Dedifferentiated amniotic fluid mesenchymal stem cell (primary cell): ENCODE data around the gene ADAMTS2.

Experiments
- DNase-seq: peaks from one replicate; pipeline ENCODE4 v3.0.0-alpha.2; 2016; ENCODE audit errors: extremely low spot score

The ADAMTS2 gene

GRCh38 chr5:179139111-179139935 lies 205.9 kb downstream of the ADAMTS2 start:
- DNase-seq = no peak

GRCh38 chr5:179138568-179138925 lies 206.7 kb downstream of the ADAMTS2 start:
- DNase-seq = no peak

GRCh38 chr5:179137643-179138567 lies 207.4 kb downstream of the ADAMTS2 start:
- DNase-seq = no peak

DNA sequence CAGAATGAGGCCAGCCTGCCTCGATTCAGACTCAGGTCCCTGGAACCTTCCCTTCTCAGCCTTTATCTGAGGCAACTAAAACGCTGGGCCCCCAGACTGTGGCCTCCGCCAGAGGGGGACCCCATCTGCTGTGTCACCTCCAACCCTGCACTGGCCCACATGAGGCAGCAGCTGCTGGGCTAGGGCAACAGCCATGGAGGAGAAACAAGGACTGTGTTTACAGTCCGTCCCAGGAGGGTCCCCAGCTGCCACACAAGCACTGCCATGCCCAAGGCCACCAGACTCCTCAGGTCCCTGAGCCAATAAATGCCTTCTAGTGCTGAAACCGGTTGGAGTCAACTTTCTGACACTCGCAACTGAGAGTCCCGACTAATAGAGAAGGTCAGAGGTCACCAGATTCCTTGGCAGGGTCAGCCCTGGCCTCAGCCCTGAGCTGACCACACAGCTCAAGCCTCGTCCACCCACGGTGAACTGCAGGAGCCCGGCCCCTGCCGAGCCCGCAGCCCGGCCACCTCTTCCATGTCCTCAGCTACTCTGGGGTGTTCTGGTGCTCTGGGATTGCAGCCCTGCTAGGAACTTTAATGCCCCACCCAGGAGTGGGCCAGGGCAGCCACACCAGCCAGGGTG lies 208.1 kb downstream of the ADAMTS2 start:
- DNase-seq = no peak

DNA sequence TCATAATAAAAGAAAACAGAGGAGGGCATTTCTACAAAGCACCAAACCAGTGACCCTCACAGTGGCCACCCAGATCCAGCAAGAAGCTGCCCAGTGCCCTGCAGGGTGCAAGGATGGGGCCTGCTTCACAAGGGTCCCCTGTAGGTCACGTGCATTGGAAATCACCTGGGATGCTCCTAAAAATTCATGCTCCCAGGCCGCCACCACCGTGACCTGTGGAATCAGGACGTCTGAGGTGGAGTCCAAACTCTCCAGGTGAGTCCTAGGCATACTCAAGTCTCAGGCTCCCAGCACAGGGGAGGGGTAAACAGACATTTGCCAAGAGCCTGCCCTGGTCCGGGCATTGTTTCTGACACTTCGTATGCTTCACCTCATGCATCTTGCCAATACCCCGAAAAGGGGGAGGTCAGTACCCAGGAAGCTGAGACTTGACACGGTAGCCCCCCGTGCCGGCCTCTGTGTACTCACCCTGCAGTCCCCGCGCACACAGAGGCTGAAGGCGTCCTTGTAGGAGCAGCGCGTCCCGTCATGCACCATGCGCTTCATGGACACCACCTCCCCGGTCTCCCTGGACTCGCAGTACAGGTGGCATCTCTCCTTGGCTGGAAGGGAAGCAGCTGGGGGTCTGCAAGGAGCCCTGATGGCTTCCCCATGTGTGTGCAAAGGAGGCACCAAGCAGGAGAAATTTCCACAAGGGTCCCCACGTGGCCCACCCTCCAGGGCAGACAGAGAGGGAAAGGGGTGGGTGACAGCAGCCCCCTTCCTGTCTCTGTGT lies 209.6 kb downstream of the ADAMTS2 start:
- no peak for DNase-seq

- DNase-seq = no peak
Observed at GRCh38 chr5:179135006-179135405, 210.3 kb downstream of the ADAMTS2 start.

DNA sequence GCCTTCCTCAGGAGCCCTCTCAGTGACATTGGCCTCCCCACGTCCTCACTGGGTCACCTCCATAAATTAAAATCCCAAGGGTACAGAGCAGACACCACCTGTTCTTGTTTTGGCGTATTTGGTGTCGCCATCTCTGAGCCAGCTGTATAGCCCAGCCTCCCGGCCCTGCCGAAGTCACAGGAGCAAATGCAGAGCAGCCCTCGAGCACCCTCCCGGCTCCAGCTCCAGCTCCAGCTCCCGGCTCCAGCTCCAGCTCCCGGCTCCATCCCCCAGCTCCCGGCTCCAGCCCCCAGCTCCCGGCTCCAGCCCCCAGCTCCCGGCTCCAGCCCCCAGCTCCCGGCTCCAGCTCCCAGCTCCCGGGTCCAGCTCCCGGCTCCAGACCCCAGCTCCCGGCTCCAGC lies 210.8 kb downstream of the ADAMTS2 start:
- no peak for DNase-seq

DNA sequence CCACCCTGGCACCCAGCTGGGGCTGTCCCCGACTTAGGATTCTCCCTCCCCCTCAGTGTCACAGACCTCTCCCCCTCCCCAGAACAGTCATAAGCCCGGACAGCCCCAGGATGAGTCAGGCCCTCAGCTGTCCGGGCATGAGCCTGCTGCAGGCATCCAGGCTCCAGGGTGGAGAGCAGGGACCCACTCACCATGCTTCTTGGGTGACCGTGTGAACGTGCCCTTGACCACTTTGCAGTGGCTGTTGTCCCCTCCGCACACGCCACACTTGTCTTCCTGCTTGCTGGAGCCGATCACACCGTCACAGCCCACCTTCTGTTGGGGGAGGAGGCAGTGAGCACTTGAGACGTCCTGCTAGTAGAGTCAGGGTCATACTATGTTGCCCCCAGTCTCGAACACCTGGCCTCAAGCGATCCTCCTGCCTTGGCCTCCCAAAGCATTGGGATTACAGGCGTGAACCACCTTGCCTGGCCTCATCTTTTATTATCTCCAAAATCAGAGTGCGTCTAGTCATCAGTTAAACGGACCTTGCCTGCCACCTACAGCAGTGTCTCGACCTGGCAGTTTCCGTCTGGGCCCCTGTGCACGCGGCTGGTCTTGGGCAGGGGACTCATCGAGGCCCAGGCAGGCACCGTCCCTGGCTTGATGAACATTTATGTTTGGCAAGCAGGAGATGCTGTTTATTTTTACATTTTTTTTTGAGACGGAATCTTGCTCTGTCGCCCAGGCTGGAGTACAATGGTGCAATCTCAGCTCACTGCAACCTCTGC lies 212.5 kb downstream of the ADAMTS2 start:
- no peak for DNase-seq

DNA sequence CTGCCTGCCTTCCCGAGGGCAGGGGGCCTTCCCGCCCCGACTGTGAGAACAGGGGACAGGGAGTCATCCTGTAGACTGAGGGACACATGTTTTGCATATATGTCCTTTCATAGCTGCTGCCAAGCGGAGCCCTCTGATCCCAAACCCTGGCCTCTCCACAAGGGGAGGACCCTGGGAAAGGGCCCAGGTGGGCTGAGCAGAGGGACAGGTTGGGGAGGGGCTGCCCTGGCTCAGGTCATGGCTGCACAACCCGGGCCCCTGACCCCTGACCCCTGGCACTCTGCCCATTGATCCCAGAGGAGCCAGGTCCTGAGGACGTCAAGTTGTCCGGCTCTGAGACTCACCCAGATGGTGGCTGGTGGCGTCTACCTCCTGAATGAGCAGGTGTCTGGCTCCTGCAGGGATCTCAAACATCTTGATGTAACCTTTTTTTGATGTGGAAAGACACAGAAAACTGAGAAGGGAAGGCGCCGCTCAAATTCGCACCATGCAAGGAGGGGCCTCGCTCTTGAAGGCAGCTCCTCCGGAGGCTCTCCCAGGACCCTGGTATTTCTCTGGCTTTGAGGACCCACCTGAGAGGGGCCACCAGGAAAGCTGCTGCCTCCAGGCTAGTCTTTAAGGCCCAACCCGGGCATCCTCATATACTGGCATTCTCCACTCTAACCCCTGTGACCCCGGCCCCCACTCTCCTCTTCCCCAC lies 213.2 kb downstream of the ADAMTS2 start:
- no peak for DNase-seq

GRCh38 chr5:179131321-179131835 lies 213.9 kb downstream of the ADAMTS2 start:
- no peak for DNase-seq

- no peak for DNase-seq
Observed at GRCh38 chr5:179130101-179130681, 215.1 kb downstream of the ADAMTS2 start.

DNA sequence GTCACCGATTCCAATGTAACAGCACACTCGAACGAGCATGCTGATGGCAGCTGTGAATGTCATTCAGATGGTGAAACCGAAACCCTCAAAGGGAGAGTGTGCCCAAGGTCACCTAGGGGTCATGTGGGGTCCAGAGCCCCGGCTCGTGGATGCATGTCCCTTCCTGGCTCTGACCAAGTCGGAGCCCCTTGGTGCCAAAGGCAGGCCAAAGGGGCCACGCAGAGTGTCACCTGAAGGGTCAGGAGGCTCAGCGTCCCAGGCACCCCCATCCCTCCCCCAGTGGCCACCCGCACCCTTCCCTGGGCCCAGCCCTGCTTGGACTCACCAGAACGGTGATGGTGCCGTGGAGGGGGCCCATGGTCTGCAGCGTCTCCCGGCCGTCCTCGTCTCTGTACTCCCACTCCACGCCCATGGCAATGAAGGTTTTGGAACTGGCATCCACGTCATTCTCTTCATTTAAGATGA lies 215.6 kb downstream of the ADAMTS2 start:
- DNase-seq = no peak

DNA sequence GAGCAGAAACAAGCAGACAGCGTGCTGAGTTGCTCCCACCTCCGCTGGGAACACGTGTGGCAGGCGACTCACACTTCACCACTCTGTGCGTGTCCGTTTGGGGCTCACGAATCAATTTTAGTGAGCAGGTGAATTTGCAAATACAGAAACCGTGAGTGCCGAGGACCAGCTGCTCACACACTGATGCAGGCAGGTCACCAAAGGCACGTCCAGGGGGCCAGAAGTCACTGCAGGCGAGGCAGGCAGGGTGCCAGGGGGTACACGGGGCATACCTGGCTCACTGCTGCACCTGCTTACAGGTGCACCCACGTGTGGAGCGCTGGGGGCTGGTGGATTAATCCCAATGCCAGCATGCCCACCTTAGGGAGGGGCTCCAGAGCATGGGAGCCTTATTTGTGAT lies 216.3 kb downstream of the ADAMTS2 start:
- no peak for DNase-seq

GRCh38 chr5:179128041-179128365 lies 217.3 kb downstream of the ADAMTS2 start:
- no peak for DNase-seq

DNA sequence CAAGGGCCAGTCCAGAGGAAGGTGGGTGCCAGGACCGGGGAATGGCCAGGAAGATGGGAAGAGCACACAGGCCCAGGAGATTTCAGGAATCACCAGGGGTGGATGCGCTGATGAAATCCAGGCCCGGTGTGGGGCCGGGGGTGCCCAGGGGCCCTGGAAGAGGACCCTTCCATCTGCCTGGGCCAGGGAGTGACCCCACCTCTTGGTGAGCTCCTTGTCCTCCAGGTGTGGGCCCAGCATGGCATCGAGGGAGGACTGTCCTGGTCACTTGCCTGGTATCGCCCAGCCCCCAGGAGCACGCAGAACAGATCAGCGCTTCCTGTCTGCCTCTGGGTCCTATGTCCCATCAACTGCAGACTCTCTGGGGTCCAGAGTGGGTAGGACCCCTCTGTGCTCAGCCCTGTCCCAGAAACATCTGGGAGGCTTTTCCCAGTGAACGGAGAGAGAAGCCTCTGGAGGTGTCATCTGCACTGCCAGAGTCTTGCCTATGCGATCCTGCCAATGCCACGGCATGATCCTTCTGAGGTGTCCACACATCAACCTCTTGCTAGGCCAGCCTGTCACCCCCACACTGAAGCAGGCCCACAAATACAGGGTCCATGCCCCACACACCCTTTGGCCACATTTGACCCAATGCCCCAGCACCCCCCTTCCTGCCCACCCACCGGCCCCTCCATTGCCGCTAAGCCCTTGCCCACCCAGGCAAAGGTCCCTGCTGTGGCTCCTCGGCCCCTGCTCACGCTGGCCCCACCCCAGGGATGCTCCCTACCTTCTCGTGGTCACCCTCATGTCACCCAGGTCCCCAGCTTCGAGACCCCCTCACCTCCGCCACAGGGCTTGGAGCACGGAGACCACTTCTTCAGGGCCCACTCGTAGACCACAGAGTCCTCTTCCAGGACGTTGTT lies 217.9 kb downstream of the ADAMTS2 start:
- no peak for DNase-seq

GRCh38 chr5:179126506-179126991 lies 218.7 kb downstream of the ADAMTS2 start:
- no peak for DNase-seq

- DNase-seq = no peak
Observed at GRCh38 chr5:179125789-179126505, 219.3 kb downstream of the ADAMTS2 start.
